HG03196 (cell line): ENCODE results near the gene ANXA8.

ENCODE experiments used
- ATAC-seq: cut with Tn5 transposase; IDR thresholded peaks from one replicate; pipeline ENCODE4 v1.9.1; 2021; ENCODE audit not compliant: unreplicated experiment

ANXA8 gene

GRCh38 chr10:47449102-47449978, 34.6 kb downstream of the ANXA8 start:
- no peak for ATAC-seq

GRCh38 chr10:47447705-47448104, 36.2 kb downstream of the ANXA8 start:
- no peak for ATAC-seq

GRCh38 chr10:47447209-47447608, 36.7 kb downstream of the ANXA8 start:
- ATAC-seq = no peak

- no peak for ATAC-seq
Measured at GRCh38 chr10:47445720-47446119, 38.2 kb downstream of the ANXA8 start.

GRCh38 chr10:47444047-47444446, 39.9 kb downstream of the ANXA8 start:
- ATAC-seq = no peak

GRCh38 chr10:47443145-47443544, 40.8 kb downstream of the ANXA8 start:
- ATAC-seq = no peak

GRCh38 chr10:47442351-47442750, 41.6 kb downstream of the ANXA8 start:
- ATAC-seq = no peak

- no peak for ATAC-seq
Measured at GRCh38 chr10:47441938-47442337, 42.0 kb downstream of the ANXA8 start.

- ATAC-seq = no peak
Measured at GRCh38 chr10:47440207-47440606, 43.7 kb downstream of the ANXA8 start.

- ATAC-seq = no peak
Measured at GRCh38 chr10:47438857-47439474, 44.9 kb downstream of the ANXA8 start.

- ATAC-seq = no peak
Measured at GRCh38 chr10:47435081-47435480, 48.8 kb downstream of the ANXA8 start.

- ATAC-seq = no peak
Measured at GRCh38 chr10:47425813-47426419, 58.0 kb downstream of the ANXA8 start.

- ATAC-seq = no peak
Measured at GRCh38 chr10:47424231-47424630, 59.7 kb downstream of the ANXA8 start.

- no peak for ATAC-seq
Measured at GRCh38 chr10:47423476-47423875, 60.4 kb downstream of the ANXA8 start.

GRCh38 chr10:47421057-47421952, 62.6 kb downstream of the ANXA8 start:
- no peak for ATAC-seq

GRCh38 chr10:47420305-47421056, 63.4 kb downstream of the ANXA8 start:
- ATAC-seq = no peak

- no peak for ATAC-seq
Measured at GRCh38 chr10:47419421-47419820, 64.5 kb downstream of the ANXA8 start.

GRCh38 chr10:47418966-47419365, 64.9 kb downstream of the ANXA8 start:
- no peak for ATAC-seq

GRCh38 chr10:47418321-47418720, 65.6 kb downstream of the ANXA8 start:
- no peak for ATAC-seq
